ENCODE measurements around the gene B3GAT1. TPM values are rescaled to one million over a fixed set of nuclear protein-coding genes. Genes with fewer than 3 reads are reported as not detected.

The B3GAT1 gene
- total RNA-seq, 3 donors from 2014 or later (not counting 1 experiment from before 2014, with no cell fraction given): 41.3 to 78.4 (median 65.1) TPM

GRCh38 chr11:134387501-134387900 is 24.5 kb downstream of the B3GAT1 start:
- no peaks in the 10 kb centered on the region for H3K9me3 Mint-ChIP-seq
- peak; percentile 34 to 47 (median 44) for ATAC-seq
- H3K36me3 Mint-ChIP-seq: no peaks in the 10 kb centered on the region
- Histone ChIP-seq H3K4me3 (ENCODE audit: low read length) (no peak overlapping the region), H3K27me3 (ENCODE audit: control insufficient read depth, insufficient read depth, low read length) (peaks cover 12% of the 10 kb centered on the region), H3K4me1 (ENCODE audit: control insufficient read depth, insufficient read depth, low read length) (peaks cover 63% of the 10 kb centered on the region), H3K27ac (ENCODE audit: low read length) (no peak overlapping the region), H3K36me3 (ENCODE audit: control insufficient read depth, insufficient read depth, low read length) (no peaks in the 10 kb centered on the region), H3K9me3 (ENCODE audit: control insufficient read depth, insufficient read depth, low read length) (peaks cover 3% of the 10 kb centered on the region)
- DNase-seq: no peak
- peaks cover 0 to 3% of the 10 kb centered on the region in 2 donors for H3K27me3 Mint-ChIP-seq (ENCODE audit: low read depth in 2 of 2)
- H3K27ac Mint-ChIP-seq: peak overlapping the region; percentile 6 to 81
- TF ChIP-seq, protein P1, sequence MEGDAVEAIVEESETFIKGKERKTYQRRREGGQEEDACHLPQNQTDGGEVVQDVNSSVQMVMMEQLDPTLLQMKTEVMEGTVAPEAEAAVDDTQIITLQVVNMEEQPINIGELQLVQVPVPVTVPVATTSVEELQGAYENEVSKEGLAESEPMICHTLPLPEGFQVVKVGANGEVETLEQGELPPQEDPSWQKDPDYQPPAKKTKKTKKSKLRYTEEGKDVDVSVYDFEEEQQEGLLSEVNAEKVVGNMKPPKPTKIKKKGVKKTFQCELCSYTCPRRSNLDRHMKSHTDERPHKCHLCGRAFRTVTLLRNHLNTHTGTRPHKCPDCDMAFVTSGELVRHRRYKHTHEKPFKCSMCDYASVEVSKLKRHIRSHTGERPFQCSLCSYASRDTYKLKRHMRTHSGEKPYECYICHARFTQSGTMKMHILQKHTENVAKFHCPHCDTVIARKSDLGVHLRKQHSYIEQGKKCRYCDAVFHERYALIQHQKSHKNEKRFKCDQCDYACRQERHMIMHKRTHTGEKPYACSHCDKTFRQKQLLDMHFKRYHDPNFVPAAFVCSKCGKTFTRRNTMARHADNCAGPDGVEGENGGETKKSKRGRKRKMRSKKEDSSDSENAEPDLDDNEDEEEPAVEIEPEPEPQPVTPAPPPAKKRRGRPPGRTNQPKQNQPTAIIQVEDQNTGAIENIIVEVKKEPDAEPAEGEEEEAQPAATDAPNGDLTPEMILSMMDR (IDR thresholded peaks at IDR 0.05): no peak
- H3K4me1 Mint-ChIP-seq: peaks cover 68 to 74% of the 10 kb centered on the region in 2 donors
- H3K4me3 Mint-ChIP-seq: peak overlapping the region; percentile 79
- WGBS (ENCODE audit: insufficient coverage): 86% methylated on average over 21 of the region's 21 CpGs
- intact Hi-C loops (cut with micrococcal nuclease): no loop called here

DNA sequence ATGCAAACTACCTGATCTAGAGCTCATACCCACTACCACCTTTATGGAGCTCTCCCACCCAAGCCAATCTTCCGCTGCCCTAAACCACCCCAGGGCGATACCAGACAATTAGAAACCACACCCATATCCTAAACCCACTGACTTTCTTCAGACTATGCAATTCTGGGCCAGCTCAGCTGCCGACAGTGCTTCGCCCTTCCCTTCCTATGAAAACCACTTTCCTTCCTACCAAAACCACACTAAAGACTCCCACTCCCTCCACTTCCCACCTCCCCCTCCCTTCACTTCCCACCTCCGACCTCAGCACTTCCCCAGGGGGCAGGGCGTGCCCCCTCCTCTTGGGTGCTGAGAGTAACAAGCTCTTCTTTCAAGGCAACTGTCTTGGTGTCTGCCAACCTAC is 25.1 kb downstream of the B3GAT1 start:
- H3K4me3 Mint-ChIP-seq: peak overlapping the region; percentile 79
- under 1% methylated on average over 6 of the region's 6 CpGs for WGBS (ENCODE audit: insufficient coverage)
- intact Hi-C loops (cut with micrococcal nuclease): no loop called here
- ATAC-seq: peak in 2 of 3 donors; percentile 32 to 48
- H3K9me3 ChIP-seq (ENCODE audit: control insufficient read depth, insufficient read depth, low read length): peaks cover 3% of the 10 kb centered on the region
- H3K27ac Mint-ChIP-seq: peak overlapping the region; percentile 6 to 81
- no peak overlapping the region for H3K4me3 ChIP-seq (ENCODE audit: low read length)
- H3K36me3 Mint-ChIP-seq: no peaks in the 10 kb centered on the region
- no peak overlapping the region for H3K27ac ChIP-seq (ENCODE audit: low read length)
- peaks cover 63% of the 10 kb centered on the region for H3K4me1 ChIP-seq (ENCODE audit: control insufficient read depth, insufficient read depth, low read length)
- no peaks in the 10 kb centered on the region for H3K9me3 Mint-ChIP-seq
- peak in 1 of 2 donors; percentile 27 for DNase-seq
- peaks cover 12% of the 10 kb centered on the region for H3K27me3 ChIP-seq (ENCODE audit: control insufficient read depth, insufficient read depth, low read length)
- TF ChIP-seq, protein P1 (IDR thresholded peaks at IDR 0.05): no peak
- peaks cover 0 to 5% of the 10 kb centered on the region in 2 donors for H3K27me3 Mint-ChIP-seq (ENCODE audit: low read depth in 2 of 2)
- H3K4me1 Mint-ChIP-seq: peaks cover 72 to 77% of the 10 kb centered on the region in 2 donors
- no peaks in the 10 kb centered on the region for H3K36me3 ChIP-seq (ENCODE audit: control insufficient read depth, insufficient read depth, low read length)

DNA sequence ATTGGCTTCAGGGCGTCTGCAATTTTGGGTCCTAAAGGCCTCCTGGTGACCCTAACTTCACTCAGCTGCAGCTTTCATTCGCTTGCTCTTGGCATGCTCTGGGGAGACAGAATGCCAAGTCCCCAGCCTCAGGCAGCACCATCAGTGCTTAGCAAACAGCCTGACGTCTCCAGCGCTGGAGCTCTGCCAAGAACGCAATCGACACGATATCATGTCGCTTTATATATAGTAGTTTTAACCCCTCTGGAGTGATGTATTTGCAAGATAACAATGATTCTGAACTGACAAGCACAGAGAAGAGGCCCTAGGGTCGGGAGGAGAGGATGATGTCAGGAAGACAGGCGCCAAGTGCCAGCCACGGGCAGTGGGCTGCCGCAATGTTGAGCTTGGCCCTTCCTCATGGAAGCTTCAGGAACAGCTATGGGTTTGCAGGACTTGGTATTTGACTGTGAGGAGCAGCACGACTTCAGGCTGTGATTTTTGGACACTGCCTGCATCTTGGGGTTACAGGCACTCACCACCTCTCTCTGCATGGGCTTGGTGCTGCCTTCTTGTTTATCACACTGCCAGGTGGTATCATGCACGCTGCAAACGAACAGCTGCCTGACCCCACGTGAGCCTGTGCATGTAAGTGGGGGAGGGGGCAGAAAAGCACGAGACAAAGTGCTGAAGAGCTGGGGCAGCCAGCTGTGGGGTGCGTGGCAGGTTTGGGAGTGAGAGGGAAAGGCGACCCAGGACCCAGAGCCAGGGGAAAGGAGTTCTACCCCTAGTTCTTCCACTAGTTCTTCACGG is 26.1 kb downstream of the B3GAT1 start:
- Mint-ChIP-seq H3K4me3 (peak overlapping the region; percentile 79), H3K4me1 (peaks cover 64 to 74% of the 10 kb centered on the region in 2 donors), H3K9me3 (no peaks in the 10 kb centered on the region), H3K27me3 (ENCODE audit: low read depth in 2 of 2) (peaks cover 0 to 2% of the 10 kb centered on the region in 2 donors), H3K36me3 (no peaks in the 10 kb centered on the region), H3K27ac (peak overlapping the region in 1 of 2 donors; percentile 81)
- Histone ChIP-seq H3K36me3 (ENCODE audit: control insufficient read depth, insufficient read depth, low read length) (no peaks in the 10 kb centered on the region), H3K4me3 (ENCODE audit: low read length) (no peak overlapping the region), H3K27me3 (ENCODE audit: control insufficient read depth, insufficient read depth, low read length) (peaks cover 12% of the 10 kb centered on the region), H3K27ac (ENCODE audit: low read length) (no peak overlapping the region), H3K4me1 (ENCODE audit: control insufficient read depth, insufficient read depth, low read length) (peaks cover 58% of the 10 kb centered on the region), H3K9me3 (ENCODE audit: control insufficient read depth, insufficient read depth, low read length) (peaks cover 3% of the 10 kb centered on the region)
- no peak for DNase-seq
- WGBS (ENCODE audit: insufficient coverage): 68% methylated on average over 20 of the region's 20 CpGs
- ATAC-seq: peak; percentile 29 to 48 (median 39)
- intact Hi-C loops (cut with micrococcal nuclease): no loop called here
- TF ChIP-seq, protein P1 (IDR thresholded peaks at IDR 0.05): no peak

Measured in natural killer cell (primary cell).